Fibroblast of villous mesenchyme (primary cell): Measurements from ENCODE around the gene TTLL9. TPM values are rescaled to one million over a fixed set of nuclear protein-coding genes. Genes with fewer than 3 reads are reported as not detected.

ENCODE experiments used
- DNase-seq: peaks from one replicate; pipeline ENCODE4 v3.0.0-alpha.2; 2010; ENCODE audit warnings: low read depth
- H3K4me3 ChIP-seq: 2 replicates; pipeline ENCODE4 v1.5.1; 2011; ENCODE audit warnings: low read depth, mild to moderate bottlenecking, low read length
- total RNA-seq: library from RNA; depleted of rRNA; stranded (reverse); fragments of >200 nt; gene quantifications from 2 replicates; pipeline ENCODE4 v1.2.3, GENCODE V29; 2012
- TF ChIP-seq, protein P1 (sequence below): IDR thresholded peaks from 2 replicates; pipeline ENCODE4 v1.5.1; 2012; ENCODE audit warnings: low read depth, mild to moderate bottlenecking, low read length; ENCODE audit not compliant: insufficient read depth

The TTLL9 gene
- total RNA-seq, 1 donor, result not detected

DNA sequence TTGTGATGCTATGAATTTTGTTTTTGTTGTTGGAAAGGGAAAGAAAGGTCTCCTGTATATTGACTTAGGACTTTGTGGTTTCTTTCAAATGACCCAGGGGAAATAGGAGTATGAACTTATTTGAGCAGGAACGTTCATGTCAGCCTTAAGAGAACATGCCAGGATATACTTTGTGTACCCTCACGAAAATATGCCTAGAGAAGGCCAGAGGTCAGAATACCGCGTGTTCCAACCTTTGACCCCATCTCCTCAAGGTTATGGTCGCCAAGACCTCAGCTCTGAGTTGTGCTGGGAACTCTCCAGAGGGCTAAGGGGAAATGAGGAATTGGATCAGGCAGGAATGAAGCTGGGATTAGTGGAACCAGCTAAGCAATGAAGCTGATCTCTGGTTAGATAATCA is 11.5 kb downstream of the TTLL9 start:
- TF ChIP-seq, protein P1, sequence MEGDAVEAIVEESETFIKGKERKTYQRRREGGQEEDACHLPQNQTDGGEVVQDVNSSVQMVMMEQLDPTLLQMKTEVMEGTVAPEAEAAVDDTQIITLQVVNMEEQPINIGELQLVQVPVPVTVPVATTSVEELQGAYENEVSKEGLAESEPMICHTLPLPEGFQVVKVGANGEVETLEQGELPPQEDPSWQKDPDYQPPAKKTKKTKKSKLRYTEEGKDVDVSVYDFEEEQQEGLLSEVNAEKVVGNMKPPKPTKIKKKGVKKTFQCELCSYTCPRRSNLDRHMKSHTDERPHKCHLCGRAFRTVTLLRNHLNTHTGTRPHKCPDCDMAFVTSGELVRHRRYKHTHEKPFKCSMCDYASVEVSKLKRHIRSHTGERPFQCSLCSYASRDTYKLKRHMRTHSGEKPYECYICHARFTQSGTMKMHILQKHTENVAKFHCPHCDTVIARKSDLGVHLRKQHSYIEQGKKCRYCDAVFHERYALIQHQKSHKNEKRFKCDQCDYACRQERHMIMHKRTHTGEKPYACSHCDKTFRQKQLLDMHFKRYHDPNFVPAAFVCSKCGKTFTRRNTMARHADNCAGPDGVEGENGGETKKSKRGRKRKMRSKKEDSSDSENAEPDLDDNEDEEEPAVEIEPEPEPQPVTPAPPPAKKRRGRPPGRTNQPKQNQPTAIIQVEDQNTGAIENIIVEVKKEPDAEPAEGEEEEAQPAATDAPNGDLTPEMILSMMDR, result no peak
- H3K4me3 ChIP-seq, result no peak overlapping the region
- no peak for DNase-seq

DNA sequence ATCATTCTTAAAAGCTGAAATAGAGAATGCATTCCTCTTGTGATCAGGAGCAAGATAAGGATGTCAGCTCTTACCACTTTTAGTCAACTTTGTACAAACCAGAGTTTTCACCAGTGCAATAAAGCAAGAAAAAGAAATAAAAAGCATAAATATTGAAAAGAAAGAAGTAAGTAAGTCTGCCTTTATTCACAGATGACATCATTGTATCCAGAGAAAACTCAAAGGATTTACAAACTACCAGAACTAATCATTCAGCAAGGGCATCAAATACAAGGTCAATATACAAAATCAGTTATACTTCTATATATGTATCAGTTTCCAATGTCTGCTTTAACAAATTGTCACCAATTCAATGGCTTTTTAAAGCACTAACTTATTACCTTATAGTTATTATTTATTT is 13.4 kb downstream of the TTLL9 start:
- H3K4me3 ChIP-seq, result no peak overlapping the region
- DNase-seq, result no peak
- TF ChIP-seq, protein P1, result no peak

GRCh38 chr20:31890646-31891045 is 20.2 kb downstream of the TTLL9 start:
- no peak for DNase-seq
- H3K4me3 ChIP-seq, result no peak overlapping the region
- TF ChIP-seq, protein P1, result no peak

- peak; percentile 87 for DNase-seq
- H3K4me3 ChIP-seq, result no peak overlapping the region
These were observed 24.7 kb downstream of the TTLL9 start for GRCh38 chr20:31894980-31895675.

DNA sequence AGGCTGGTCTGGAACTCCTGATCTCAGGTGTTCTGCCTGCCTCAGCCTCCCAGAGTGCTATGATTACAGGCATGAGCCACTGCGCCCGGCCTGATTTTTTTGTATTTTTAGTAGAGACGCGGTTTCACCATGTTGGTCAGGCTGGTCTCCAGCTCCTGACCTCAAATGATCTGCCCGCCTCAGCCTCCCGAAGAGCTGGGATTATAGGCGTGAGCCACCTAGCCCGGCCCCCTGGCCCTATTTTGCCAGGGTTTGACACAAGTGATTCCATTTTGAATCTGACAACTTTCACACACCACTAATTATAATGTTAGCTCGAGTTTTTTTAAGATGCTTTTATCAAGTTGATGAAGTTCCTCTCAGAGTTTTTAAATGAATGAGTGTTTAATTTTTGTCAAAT is 25.6 kb downstream of the TTLL9 start:
- TF ChIP-seq, protein P1, result no peak
- no peak for DNase-seq
- no peak overlapping the region for H3K4me3 ChIP-seq

More at GRCh38 chr20:31894980-31895675, 24.7 kb downstream of the TTLL9 start:
- TF ChIP-seq, protein P1, result no peak

- no peak for DNase-seq
- no peak overlapping the region for H3K4me3 ChIP-seq
- TF ChIP-seq, protein P1, result no peak
These were observed 27.1 kb downstream of the TTLL9 start for GRCh38 chr20:31897541-31897940.

GRCh38 chr20:31901615-31902014 is 31.2 kb downstream of the TTLL9 start:
- TF ChIP-seq, protein P1, result no peak
- no peak overlapping the region for H3K4me3 ChIP-seq
- no peak for DNase-seq
